ENCODE results near the gene DSG3.

The DSG3 gene

DNA sequence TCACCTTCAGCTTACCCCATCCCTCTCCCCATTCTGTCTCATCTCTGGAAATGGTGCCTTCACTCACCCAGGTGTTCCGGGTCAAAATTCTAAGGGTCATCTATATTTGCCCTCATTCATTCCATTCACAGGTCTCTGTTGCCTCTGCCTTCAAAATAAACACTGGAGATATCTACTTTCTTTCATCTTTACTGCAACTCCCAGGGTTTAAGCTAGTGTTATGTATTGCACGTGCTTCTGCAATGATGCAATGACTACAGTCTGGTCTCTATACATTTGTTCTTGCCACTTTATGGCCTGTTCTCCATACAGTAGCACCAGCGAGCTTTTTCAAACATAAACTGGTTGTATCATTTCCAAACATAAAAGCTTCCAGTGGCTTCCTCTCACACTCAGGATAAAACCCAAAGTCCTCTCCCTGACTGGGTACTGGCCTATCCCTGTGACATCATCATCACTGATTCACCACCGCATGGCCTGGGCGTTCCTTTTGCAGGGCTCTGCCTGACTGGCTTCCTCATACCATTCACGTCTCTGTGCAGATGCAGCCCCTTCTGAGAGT is 64.7 kb downstream of the DSG3 start:
- POLR2A ChIA-PET = interaction anchor here (0.7 to 1.3 kb wide), 3 partner anchors 8 to 14 kb away, joined by 3 to 5 read pairs (median 3); partner anchors contain the start of gene DSG2

DNA sequence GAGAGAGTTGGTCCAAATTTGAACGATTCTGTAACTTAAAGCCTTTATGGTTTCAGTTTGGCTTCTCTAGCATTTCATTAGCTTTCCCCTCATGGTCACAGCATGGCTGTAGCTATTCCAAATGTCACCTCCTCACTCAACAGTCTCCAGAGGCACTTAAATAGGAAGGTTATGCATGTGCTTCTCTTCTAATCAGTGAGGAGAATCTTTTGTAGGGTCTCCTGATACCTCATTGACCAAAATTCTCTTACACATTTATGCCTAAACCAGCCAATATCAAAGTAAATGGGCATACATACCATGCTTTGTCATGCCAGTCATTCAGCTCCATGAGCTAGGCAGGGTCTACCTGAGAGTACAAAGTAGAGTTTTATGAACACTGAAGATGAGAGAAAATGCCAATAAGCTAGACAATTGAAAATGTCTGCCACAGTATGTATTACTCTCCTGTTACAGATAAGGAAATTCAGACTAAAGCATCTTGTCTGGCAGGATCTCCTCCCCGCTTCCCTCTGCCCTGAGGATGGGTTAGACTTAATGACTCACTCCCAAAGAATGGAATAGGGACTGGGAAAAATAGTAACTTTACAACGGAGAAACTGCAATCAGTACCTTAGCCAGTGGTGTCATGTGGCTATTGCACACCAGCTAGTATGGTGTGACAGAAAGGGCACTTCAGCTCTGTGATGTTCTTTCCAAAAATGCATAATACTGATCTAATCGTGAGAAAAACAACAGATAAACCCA is 65.8 kb downstream of the DSG3 start:
- DNase-seq (ENCODE audit: extremely low spot score) = no peak
- ChIA-PET CTCF (interaction anchor here (0.6 to 1.2 kb wide), 2 partner anchors 13 to 472 kb away, joined by 3 read pairs; no protein-coding TSS in a partner anchor), POLR2A (no interaction called here)
- TF ChIP-seq FOXM1 (IDR thresholded peaks at IDR 0.05; ENCODE audit: borderline replicate concordance) = no peak
- TF ChIP-seq ARNT (IDR thresholded peaks at IDR 0.05) = no peak
- TF ChIP-seq L3MBTL2 (conservative IDR thresholded peaks at IDR 0.05) = no peak
- no peak for TF ChIP-seq TARDBP (IDR thresholded peaks at IDR 0.05)
- no peak for TF ChIP-seq FOXA1 (IDR thresholded peaks at IDR 0.05)
- no peak for TF ChIP-seq ZNF384 (IDR thresholded peaks at IDR 0.05)
- TF ChIP-seq SUZ12 (IDR thresholded peaks at IDR 0.05) = no peak
- TF ChIP-seq SP1 (IDR thresholded peaks at IDR 0.05) = no peak
- TF ChIP-seq ELF4 (IDR thresholded peaks at IDR 0.05) = no peak
- TF ChIP-seq FOXK2 (IDR thresholded peaks at IDR 0.05) = no peak
- TF ChIP-seq, protein P1, sequence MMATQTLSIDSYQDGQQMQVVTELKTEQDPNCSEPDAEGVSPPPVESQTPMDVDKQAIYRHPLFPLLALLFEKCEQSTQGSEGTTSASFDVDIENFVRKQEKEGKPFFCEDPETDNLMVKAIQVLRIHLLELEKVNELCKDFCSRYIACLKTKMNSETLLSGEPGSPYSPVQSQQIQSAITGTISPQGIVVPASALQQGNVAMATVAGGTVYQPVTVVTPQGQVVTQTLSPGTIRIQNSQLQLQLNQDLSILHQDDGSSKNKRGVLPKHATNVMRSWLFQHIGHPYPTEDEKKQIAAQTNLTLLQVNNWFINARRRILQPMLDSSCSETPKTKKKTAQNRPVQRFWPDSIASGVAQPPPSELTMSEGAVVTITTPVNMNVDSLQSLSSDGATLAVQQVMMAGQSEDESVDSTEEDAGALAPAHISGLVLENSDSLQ (IDR thresholded peaks at IDR 0.05) = no peak

More for the DNA sequence above, 64.7 kb downstream of the DSG3 start:
- CTCF ChIA-PET = interaction anchor here (1.2 to 1.5 kb wide), 3 partner anchors 12 to 86 kb away, joined by 3 to 4 read pairs (median 3); no protein-coding TSS in a partner anchor
- no peak for TF ChIP-seq CTBP1 (IDR thresholded peaks at IDR 0.05; ENCODE audit: borderline replicate concordance)
- no peak for TF ChIP-seq FOXM1 (IDR thresholded peaks at IDR 0.05; ENCODE audit: borderline replicate concordance)
- TF ChIP-seq FOXA1 (IDR thresholded peaks at IDR 0.05) = no peak
- no peak for TF ChIP-seq SP1 (IDR thresholded peaks at IDR 0.05)
- no peak for TF ChIP-seq L3MBTL2 (conservative IDR thresholded peaks at IDR 0.05)
- no peak for TF ChIP-seq SUZ12 (IDR thresholded peaks at IDR 0.05)
- TF ChIP-seq ELF4 (IDR thresholded peaks at IDR 0.05) = no peak
- TF ChIP-seq ARNT (IDR thresholded peaks at IDR 0.05) = no peak
- TF ChIP-seq LEF1 (IDR thresholded peaks at IDR 0.05; ENCODE audit: borderline replicate concordance) = no peak
- TF ChIP-seq FOXK2 (IDR thresholded peaks at IDR 0.05) = no peak
- TF ChIP-seq, protein P1 (IDR thresholded peaks at IDR 0.05) = no peak
- TF ChIP-seq HDGF (IDR thresholded peaks at IDR 0.05; ENCODE audit: borderline replicate concordance) = no peak
- TF ChIP-seq TARDBP (IDR thresholded peaks at IDR 0.05) = no peak
- no peak for TF ChIP-seq NFRKB (IDR thresholded peaks at IDR 0.05)
- TF ChIP-seq ZNF384 (IDR thresholded peaks at IDR 0.05) = no peak
- TF ChIP-seq BHLHE40 (IDR thresholded peaks at IDR 0.05; ENCODE audit: borderline replicate concordance) = no peak
- DNase-seq (ENCODE audit: extremely low spot score) = no peak

DNA sequence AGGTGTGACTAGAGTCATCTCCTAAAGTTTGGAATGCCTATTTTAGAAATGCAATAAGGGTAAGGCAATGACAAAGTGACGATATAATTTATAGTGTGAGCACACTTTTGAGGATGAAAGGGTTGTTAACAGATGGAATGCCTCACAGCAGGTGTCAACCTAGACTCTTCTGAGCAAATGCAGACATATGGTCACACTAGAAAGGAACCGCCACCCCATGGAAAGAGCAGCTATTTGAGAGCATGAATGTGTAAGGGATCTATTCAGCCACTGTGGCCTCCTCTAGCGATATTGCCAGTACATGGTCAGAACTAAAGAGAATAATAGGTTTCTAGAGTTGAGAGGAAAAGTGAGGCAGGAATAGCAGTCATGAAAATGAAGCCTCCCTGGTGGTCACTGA is 68.9 kb downstream of the DSG3 start:
- DNase-seq (ENCODE audit: extremely low spot score) = no peak
- ChIA-PET CTCF (no interaction called here), POLR2A (interaction anchor here (0.6 kb wide), 1 partner anchor 8 kb away, joined by 3 read pairs; no protein-coding TSS in a partner anchor)
- TF ChIP-seq, protein P1 (IDR thresholded peaks at IDR 0.05) = 0 out of 2 replicates have a peak, but pooled peaks have one; percentile 15
- TF ChIP-seq NFRKB (IDR thresholded peaks at IDR 0.05) = no peak

DNA sequence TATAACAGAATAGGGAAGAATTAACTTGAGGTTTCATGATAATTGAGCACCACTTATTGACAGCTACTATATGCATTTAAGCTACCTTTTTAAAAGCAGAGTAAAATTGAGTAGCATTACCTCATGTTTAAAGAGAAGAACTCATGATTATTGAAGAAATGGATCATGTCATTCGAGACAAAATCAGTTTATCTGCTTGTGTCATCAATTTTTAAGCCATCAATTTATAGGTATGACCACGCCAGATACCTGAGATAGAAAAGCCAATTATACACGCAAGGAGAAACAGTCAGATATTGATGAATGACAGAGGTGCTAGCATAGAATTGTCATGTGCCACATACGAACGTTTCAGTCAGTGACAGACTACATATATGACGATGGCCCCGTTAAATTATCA is 78.8 kb downstream of the DSG3 start:
- no peak for TF ChIP-seq LEF1 (IDR thresholded peaks at IDR 0.05; ENCODE audit: borderline replicate concordance)
- no peak for TF ChIP-seq SP1 (IDR thresholded peaks at IDR 0.05)
- TF ChIP-seq NFRKB (IDR thresholded peaks at IDR 0.05) = no peak
- no peak for TF ChIP-seq CTBP1 (IDR thresholded peaks at IDR 0.05; ENCODE audit: borderline replicate concordance)
- TF ChIP-seq, protein P1 (IDR thresholded peaks at IDR 0.05) = no peak
- TF ChIP-seq BHLHE40 (IDR thresholded peaks at IDR 0.05; ENCODE audit: borderline replicate concordance) = no peak
- TF ChIP-seq ARNT (IDR thresholded peaks at IDR 0.05) = no peak
- no peak for TF ChIP-seq FOXA1 (IDR thresholded peaks at IDR 0.05)
- no peak for TF ChIP-seq SUZ12 (IDR thresholded peaks at IDR 0.05)
- TF ChIP-seq HDGF (IDR thresholded peaks at IDR 0.05; ENCODE audit: borderline replicate concordance) = no peak
- ChIA-PET POLR2A (no interaction called here), CTCF (interaction anchor here (0.6 to 1.2 kb wide), 5 partner anchors 14 to 560 kb away, joined by 3 to 4 read pairs (median 3); no protein-coding TSS in a partner anchor)
- no peak for DNase-seq (ENCODE audit: extremely low spot score)
